K562 (cell line): ENCODE data around the gene VSX2. TPM values are rescaled to one million over a fixed set of nuclear protein-coding genes. Genes with fewer than 3 reads are reported as not detected.

Experiments used
- CTCF ChIP-seq, 3 experiments: IDR thresholded peaks in 2 of 3; conservative IDR thresholded peaks in 1 of 3; 2 replicates each; pipeline ENCODE4 v1.5.1; 2011 to 2012; ENCODE audit warnings: low read length in 3 of 3, mild to moderate bottlenecking in 3 of 3, control low read depth in 2 of 3, improper control_type of control experiment in 1 of 3, inconsistent platforms in 1 of 3, low read depth in 1 of 3, mixed read lengths in 1 of 3, moderate library complexity in 1 of 3; ENCODE audit not compliant: insufficient read depth in 2 of 3
- CTCFL ChIP-seq: IDR thresholded peaks from 2 replicates; pipeline ENCODE4 v1.6.1; 2011; ENCODE audit warnings: borderline replicate concordance, low read depth, mild to moderate bottlenecking, moderate library complexity, low read length; ENCODE audit not compliant: insufficient read depth, poor library complexity, severe bottlenecking
- HDAC8 ChIP-seq: fragments of 450-650 bp; IDR thresholded peaks from 2 replicates; pipeline ENCODE4 v1.6.1; 2016; ENCODE audit warnings: mild to moderate bottlenecking, missing genetic modification characterization, moderate library complexity, missing compliant biosample characterization
- HMBOX1 ChIP-seq: sonication (generic); IDR thresholded peaks from 2 replicates; pipeline ENCODE4 v1.6.1; 2016
- MEF2D ChIP-seq: conservative IDR thresholded peaks from 2 replicates; pipeline ENCODE4 v1.6.1; 2016; ENCODE audit warnings: low read depth, missing genetic modification characterization, missing compliant biosample characterization
- MITF ChIP-seq: IDR thresholded peaks from 2 replicates; pipeline ENCODE4 v1.6.1; 2014; ENCODE audit warnings: antibody characterized with exemption
- PHB2 ChIP-seq: fragments of 450-650 bp; IDR thresholded peaks from 2 replicates; pipeline ENCODE4 v1.6.1; 2017; ENCODE audit warnings: low read depth
- RBM25 ChIP-seq: fragments of 200-400 bp; formaldehyde crosslinking; IDR thresholded peaks from 2 replicates; pipeline ENCODE4 v1.6.1; 2018; ENCODE audit warnings: low read length, low read depth, moderate library complexity; ENCODE audit not compliant: severe bottlenecking
- ZBTB5 ChIP-seq: fragments of 450-650 bp; IDR thresholded peaks from 2 replicates; pipeline ENCODE4 v1.6.1; 2017; ENCODE audit warnings: antibody characterized with exemption
- polyA plus RNA-seq, 8 experiments: library from polyadenylated mRNA; depleted of rRNA in 4 of 8; stranded (reverse) in 5 of 8; unstranded in 3 of 8; fragments of >200 nt; fragmentation: Nextera tagmentation in 2 of 8; fragmentation: Illumina TruSeq in 1 of 8; extraction: Ambion mirVana in 2 of 8; extraction: Trizol in 1 of 8; gene quantifications; 2 replicates each; pipeline versions ENCODE4 v1.2.1 to v1.2.3, GENCODE V29; 2011 to 2014; ENCODE audit warnings: inconsistent platforms in 1 of 8, missing spikeins in 1 of 8
- total RNA-seq, 7 experiments: library from RNA; depleted of rRNA in 6 of 7; stranded (reverse); fragments of >200 nt in 6 of 7; fragmentation: Illumina TruSeq in 2 of 7; extraction: Trizol in 2 of 7; gene quantifications; 2 replicates each; pipeline versions ENCODE4 v1.2.1 to v1.2.3, GENCODE V29; 2011 to 2021; ENCODE audit warnings: low replicate concordance in 1 of 7

The VSX2 gene
- total and polyA plus RNA-seq, 9 of the 15 experiments (the other 6 are each of a cell fraction or from before 2014, with no cell fraction given): 0.04 TPM; not detected in 8

- peak; percentile 76 for TF ChIP-seq CTCFL
- no peak for TF ChIP-seq MITF
- no peak for TF ChIP-seq PHB2
- TF ChIP-seq HMBOX1: no peak
- TF ChIP-seq ZBTB5: no peak
- peak; percentile 29 for TF ChIP-seq RBM25
- TF ChIP-seq HDAC8 (tag): no peak
- no peak for TF ChIP-seq MEF2D
- peak; percentile 73 to 90 (median 85) for TF ChIP-seq CTCF (IDR thresholded peaks at IDR 0.05 in 2 of 3, conservative IDR thresholded peaks at IDR 0.05 in 1 of 3; ENCODE audit: insufficient read depth in 2 of 3, low read depth in 1 of 3, low read length in 3 of 3)
These were observed 21.4 kb upstream of the VSX2 start (continued) for GRCh38 chr14:74217672-74218448.
